GM12864 (cell line): ENCODE results near the gene ALDH5A1.
A peak's percentile ranks its signal among the peaks of the same experiment; 100 is the strongest.
"Not testable (repeated sequence)": the region's sequence is repeated elsewhere in the genome, so short reads cannot be mapped to it uniquely, and the experiment has no call there.

Experiments
- DNase-seq: peaks from one replicate; pipeline ENCODE4 v3.0.0-alpha.2; 2011; ENCODE audit warnings: low read depth
- H3K4me3 ChIP-seq: 2 replicates; pipeline ENCODE4 v1.5.1; 2011; ENCODE audit warnings: mild to moderate bottlenecking, low read depth, low read length, control low read depth
- CTCF ChIP-seq: IDR thresholded peaks from 2 replicates; pipeline ENCODE4 v1.5.1; 2011; ENCODE audit warnings: low read depth, mild to moderate bottlenecking, moderate library complexity, low read length, control low read depth, inconsistent platforms; ENCODE audit errors: missing control alignments

Gene ALDH5A1

DNA sequence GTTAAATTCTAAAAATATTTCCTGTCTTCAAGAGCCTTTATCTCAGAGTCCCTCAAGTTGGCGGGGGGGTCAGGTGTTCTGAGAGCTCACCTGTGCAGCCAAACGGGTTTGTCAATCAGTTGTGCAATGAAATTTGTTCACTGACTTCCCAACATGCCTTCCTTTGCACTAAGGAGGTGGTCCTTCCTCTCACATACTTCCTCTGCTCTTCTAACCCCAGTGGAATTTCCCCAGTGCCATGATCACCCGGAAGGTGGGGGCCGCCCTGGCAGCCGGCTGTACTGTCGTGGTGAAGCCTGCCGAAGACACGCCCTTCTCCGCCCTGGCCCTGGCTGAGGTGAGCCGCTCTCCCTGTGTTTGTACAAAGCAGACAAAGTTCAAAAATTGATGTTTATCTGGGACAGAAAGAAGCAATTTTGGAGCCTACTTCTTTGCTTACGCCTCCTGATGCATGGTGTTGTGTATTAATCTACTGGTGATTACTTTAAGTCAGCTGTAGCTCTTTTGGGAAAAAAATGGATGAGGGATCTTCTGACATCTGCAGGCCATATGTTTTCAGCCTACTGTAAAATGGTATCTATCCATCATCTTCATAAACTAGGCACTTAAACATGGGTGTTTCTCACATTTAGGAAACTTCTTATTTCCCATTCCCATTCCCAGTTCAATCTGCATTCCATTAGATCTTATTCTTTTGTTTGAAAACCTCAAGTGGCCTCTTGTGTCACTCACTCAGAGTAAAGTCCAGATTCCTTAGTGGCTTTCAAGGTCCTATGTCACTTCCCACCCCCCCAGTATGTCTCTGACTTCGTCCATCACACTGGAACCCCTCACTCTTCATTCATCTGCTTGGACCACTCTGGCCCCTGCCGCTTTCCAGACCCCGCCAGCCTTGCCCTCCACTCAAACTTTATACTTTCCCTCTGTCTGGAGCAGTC, 10.1 kb downstream of the ALDH5A1 start:
- no peak for DNase-seq
- TF ChIP-seq CTCF = no peak
- H3K4me3 ChIP-seq = no peak overlapping the region

DNA sequence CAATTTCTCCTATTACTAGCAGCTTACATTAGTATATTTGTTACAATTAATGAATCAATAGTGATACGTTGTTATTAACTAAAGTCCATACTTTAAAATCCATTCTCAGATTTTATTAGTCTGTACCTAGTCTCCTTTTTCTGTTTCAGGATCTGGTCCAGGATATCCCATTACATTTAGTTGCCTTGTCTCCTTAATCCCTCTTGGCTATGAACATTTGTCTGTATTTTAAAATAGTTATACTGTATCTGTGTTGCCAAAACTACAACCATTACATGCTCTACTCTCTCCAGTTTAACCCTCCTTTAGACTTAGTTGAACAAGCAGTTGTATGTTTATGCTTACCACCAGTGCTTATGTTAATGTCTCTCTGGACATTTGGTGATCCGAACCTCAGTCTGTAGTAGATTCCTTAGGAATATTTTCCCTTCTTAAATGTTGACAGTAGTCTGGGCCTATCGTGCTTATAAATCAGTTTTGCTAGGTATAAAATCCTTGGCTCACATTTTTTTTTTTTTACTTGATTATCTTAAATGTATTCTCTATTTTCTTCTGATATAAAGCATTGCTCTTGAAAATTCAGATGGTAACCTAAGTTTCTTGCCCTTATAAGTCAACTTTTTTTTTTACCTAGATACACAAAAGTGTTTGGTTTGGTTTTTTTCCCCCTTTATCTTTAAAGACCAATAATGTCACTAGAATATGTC, 12.2 kb downstream of the ALDH5A1 start:
- TF ChIP-seq CTCF = no peak

DNA sequence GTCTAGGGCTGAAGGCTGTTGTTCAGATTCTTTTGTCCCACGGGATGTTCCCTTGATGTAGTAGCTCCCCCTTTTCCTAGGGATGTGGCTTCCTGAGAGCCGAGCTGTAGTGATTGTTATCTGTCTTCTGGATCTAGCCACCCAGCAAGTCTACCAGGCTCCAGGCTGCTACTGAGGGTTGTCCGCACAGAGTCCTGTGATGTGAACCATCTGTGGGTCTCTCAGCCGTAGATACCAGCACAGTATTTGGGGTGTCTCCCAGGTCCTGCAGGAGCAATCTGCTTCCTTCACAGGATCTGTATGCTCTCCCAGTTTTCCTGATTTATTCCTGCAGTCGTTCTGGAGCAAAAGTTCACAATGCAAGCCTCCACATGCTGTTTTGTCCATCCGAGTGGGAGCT, 17.2 kb downstream of the ALDH5A1 start:
- not testable (repeated sequence) for H3K4me3 ChIP-seq, DNase-seq

More for the DNA sequence above, 12.2 kb downstream of the ALDH5A1 start:
- no peak overlapping the region for H3K4me3 ChIP-seq
- no peak for DNase-seq

GRCh38 chr6:24513602-24514001, 18.8 kb downstream of the ALDH5A1 start:
- H3K4me3 ChIP-seq = no peak overlapping the region
- DNase-seq = no peak
- peak; percentile 8 for TF ChIP-seq CTCF

DNA sequence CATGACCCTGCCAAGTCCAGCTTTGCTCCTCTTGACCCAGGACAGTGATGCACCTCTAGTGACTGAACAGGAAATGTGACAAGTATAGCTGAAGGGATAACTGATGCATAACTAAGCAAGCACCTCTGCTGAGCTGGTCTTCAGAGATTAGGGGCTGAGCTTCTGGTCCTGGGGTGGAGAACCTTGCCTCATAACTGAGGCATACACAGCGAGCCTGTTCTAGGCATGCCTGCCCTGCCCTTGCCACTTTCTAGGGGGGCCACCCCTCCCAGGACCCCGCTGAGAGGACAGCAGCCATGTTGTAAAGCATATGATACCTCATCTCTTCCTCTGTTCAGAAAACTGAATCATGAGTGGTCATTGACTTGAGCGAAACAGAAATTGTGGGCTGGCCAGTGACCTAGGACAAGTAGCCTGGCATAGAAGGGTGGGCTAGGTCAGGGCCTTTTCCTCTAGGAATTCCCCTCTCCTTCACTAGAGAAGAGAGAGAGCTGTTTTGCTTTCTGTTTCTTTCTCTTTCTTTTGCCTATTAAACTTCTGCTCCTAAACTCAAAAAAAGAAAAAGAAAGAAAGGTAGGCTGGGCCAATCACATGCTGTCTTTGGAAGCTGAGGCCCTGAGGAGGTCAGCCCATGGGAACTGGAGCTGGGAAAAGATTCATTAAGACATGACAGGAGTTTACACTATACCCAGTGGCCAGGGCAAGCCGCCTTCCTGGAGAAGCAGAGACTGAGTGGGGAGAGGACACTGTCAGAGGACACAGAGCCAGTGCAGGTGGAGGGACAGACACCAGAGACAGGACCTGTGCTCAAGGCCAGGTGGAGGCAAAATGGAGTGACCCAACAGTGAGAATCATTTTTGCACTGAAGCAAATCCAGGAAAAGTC, 23.1 kb downstream of the ALDH5A1 start:
- DNase-seq = no peak
- peak overlapping the region; percentile 37 for H3K4me3 ChIP-seq
- no peak for TF ChIP-seq CTCF

- no peak for DNase-seq
These were observed 26.3 kb downstream of the ALDH5A1 start for GRCh38 chr6:24520929-24521546.

More at GRCh38 chr6:24520929-24521546, 26.3 kb downstream of the ALDH5A1 start:
- TF ChIP-seq CTCF = peak; percentile 88
- no peak overlapping the region for H3K4me3 ChIP-seq
